HCT116 (cell line): ENCODE results near the gene CHMP4B. TPM values are rescaled to one million over a fixed set of nuclear protein-coding genes. Genes with fewer than 3 reads are reported as not detected.

ENCODE experiments used
- ATAC-seq: fragments of 200-7000 bp; cut with Tn5 transposase; 2 replicates; pipeline ENCODE4 v1.9.1; 2020; ENCODE audit warnings: mild to moderate bottlenecking, moderate library complexity
- BruUV-seq: library from RNA; stranded (reverse); fragments of 400-500 nt; replicated peaks from 2 replicates; lab custom pipeline; 2021; lab: Mats Ljungman, UMichigan
- CTCF ChIA-PET: fragments of 300-600 bp; sonication (Branson Sonifier 250); formaldehyde crosslinking; loops from one replicate; lab custom pipeline; 2021; ENCODE audit warnings: antibody characterized with exemption; lab: Charles Lee
- POLR2A ChIA-PET: fragments of 300-600, 350-600 bp; sonication (Branson Sonifier 250); formaldehyde crosslinking; loops from one replicate; lab custom pipeline; 2021; ENCODE audit warnings: antibody characterized with exemption; lab: Charles Lee
- RAD21 ChIA-PET, 2 experiments: fragments of 300-600 bp; sonication (Branson Sonifier 250); formaldehyde crosslinking; loops; one replicate each; lab custom pipeline; 2023; ENCODE audit warnings: low total read pairs in 2 of 2; ENCODE audit not compliant: uncharacterized antibody in 2 of 2, unreplicated experiment in 2 of 2, low non-redundant PET in 1 of 2; lab: Charles Lee
- DNase-seq: peaks from one replicate; pipeline ENCODE4 v3.0.0-alpha.2; 2010; ENCODE audit warnings: low read depth, low spot score
- H2AFZ ChIP-seq: fragments of 200-600 bp; shearing (Covaris generic), sonication (generic); 2 replicates; pipeline ENCODE4 v1.6.1; 2017; ENCODE audit warnings: low read depth, mixed run types, mixed read lengths, antibody characterized with exemption, low read length; ENCODE audit not compliant: poor library complexity, severe bottlenecking
- H3K27ac ChIP-seq: 2 replicates; pipeline ENCODE4 v1.5.1; 2012; ENCODE audit warnings: low read depth, low read length
- H3K27me3 ChIP-seq: fragments of 200-600 bp; sonication (generic); 2 replicates; pipeline ENCODE4 v1.6.1; 2016; ENCODE audit warnings: mixed run types, low read length, mixed read lengths; ENCODE audit not compliant: insufficient read depth
- H3K36me3 ChIP-seq, 2 experiments: fragments of 200-500 bp in 1 of 2; fragments of 200-600 bp in 1 of 2; sonication (Bioruptor generic) in 1 of 2; sonication (generic) in 1 of 2; 2 replicates each; pipeline versions ENCODE4 v1.5.1 to v1.6.1; 2014 to 2016; ENCODE audit warnings: low read length in 2 of 2, inconsistent platforms in 1 of 2, mixed read lengths in 1 of 2, mixed run types in 1 of 2; ENCODE audit not compliant: insufficient read depth in 2 of 2, control insufficient read depth in 1 of 2
- H3K4me1 ChIP-seq, 2 experiments: fragments of 200-600 bp in 1 of 2; sonication (generic) in 1 of 2; 2 replicates each; pipeline versions ENCODE4 v1.5.1 to v1.6.1; 2012 to 2017; ENCODE audit warnings: low read length in 2 of 2, inconsistent platforms in 1 of 2, mild to moderate bottlenecking in 1 of 2, mixed read lengths in 1 of 2, mixed run types in 1 of 2, moderate library complexity in 1 of 2; ENCODE audit not compliant: insufficient read depth in 2 of 2, control insufficient read depth in 1 of 2
- H3K4me2 ChIP-seq: fragments of 200-600 bp; sonication (generic); 2 replicates; pipeline ENCODE4 v1.6.1; 2017; ENCODE audit warnings: mixed run types, low read length, mixed read lengths
- H3K4me3 ChIP-seq, 2 experiments: fragments of 200-600 bp in 1 of 2; sonication (generic) in 1 of 2; replicated peaks in 1 of 2; 2 replicates each; pipeline ENCODE4 v1.5.1; 2011 to 2016; ENCODE audit warnings: low read length in 2 of 2, control low read depth in 1 of 2, low read depth in 1 of 2, mild to moderate bottlenecking in 1 of 2, mixed read lengths in 1 of 2, mixed run types in 1 of 2
- H3K79me2 ChIP-seq: fragments of 200-600 bp; sonication (generic); 2 replicates; pipeline ENCODE4 v1.6.1; 2017; ENCODE audit warnings: mild to moderate bottlenecking, mixed run types, low read length, moderate library complexity, mixed read lengths; ENCODE audit not compliant: insufficient read depth
- H3K9ac ChIP-seq: fragments of 200-600 bp; sonication (generic); 2 replicates; pipeline ENCODE4 v1.6.1; 2016; ENCODE audit warnings: low read length, mixed read lengths
- H3K9me2 ChIP-seq: fragments of 200-600 bp; sonication (generic), shearing (Covaris generic); 2 replicates; pipeline ENCODE4 v1.6.1; 2017; ENCODE audit warnings: mixed run types, mild to moderate bottlenecking, moderate library complexity; ENCODE audit not compliant: insufficient read depth
- H3K9me3 ChIP-seq, 2 experiments: fragments of 200-500 bp in 1 of 2; fragments of 200-600 bp in 1 of 2; sonication (Bioruptor generic) in 1 of 2; sonication (generic) in 1 of 2; 2 replicates each; pipeline ENCODE4 v1.6.1; 2014 to 2017; ENCODE audit warnings: low read length in 2 of 2, mixed read lengths in 2 of 2, inconsistent platforms in 1 of 2, low read depth in 1 of 2, mild to moderate bottlenecking in 1 of 2, mixed run types in 1 of 2, moderate library complexity in 1 of 2; ENCODE audit not compliant: control insufficient read depth in 1 of 2, insufficient read depth in 1 of 2
- H4K20me1 ChIP-seq: fragments of 200-600 bp; sonication (generic), shearing (Covaris generic); 2 replicates; pipeline ENCODE4 v1.6.1; 2017; ENCODE audit warnings: mixed run types, mild to moderate bottlenecking, moderate library complexity; ENCODE audit not compliant: insufficient read depth
- ELF1 ChIP-seq: IDR thresholded peaks from 2 replicates; pipeline ENCODE4 v1.6.1; 2012; ENCODE audit warnings: low read depth, borderline replicate concordance
- EZH2 ChIP-seq: fragments of 200-600 bp; sonication (generic); IDR thresholded peaks from 2 replicates; pipeline ENCODE4 v1.6.1; 2017; ENCODE audit warnings: antibody characterized with exemption, mixed run types
- JUND ChIP-seq: IDR thresholded peaks from 2 replicates; pipeline ENCODE4 v1.6.1; 2012
- RAD21 ChIP-seq: IDR thresholded peaks from 2 replicates; pipeline ENCODE4 v1.6.1; 2012; ENCODE audit warnings: low read depth, mild to moderate bottlenecking
- REST ChIP-seq: IDR thresholded peaks from 2 replicates; pipeline ENCODE4 v1.6.1; 2012; ENCODE audit warnings: low read depth
- TCF7L2 ChIP-seq: IDR thresholded peaks from 2 replicates; pipeline ENCODE4 v1.7.0; 2011; ENCODE audit warnings: borderline replicate concordance, inconsistent platforms; ENCODE audit not compliant: insufficient read depth, insufficient read length; ENCODE audit errors: extremely low read depth
- YY1 ChIP-seq: IDR thresholded peaks from 2 replicates; pipeline ENCODE4 v1.6.1; 2011; ENCODE audit warnings: low read length, low read depth, moderate library complexity, mild to moderate bottlenecking; ENCODE audit not compliant: insufficient replicate concordance; ENCODE audit errors: extremely low read depth
- ZFX ChIP-seq: fragments of 450-650 bp; IDR thresholded peaks from 2 replicates; pipeline ENCODE4 v1.6.1; 2017
- intact Hi-C: fragments of 100-400 bp; cut with micrococcal nuclease; formaldehyde crosslinking; loops from 2 replicates; pipeline ENCODE4 v1.10.0; 2022
- total RNA-seq: library from RNA; stranded (reverse); gene quantifications from one replicate; pipeline ENCODE4 v1.2.1, GENCODE V29; 2021; ENCODE audit not compliant: unreplicated experiment
- TF ChIP-seq, protein P1 (sequence below): IDR thresholded peaks from 2 replicates; pipeline ENCODE4 v1.6.1; 2011; ENCODE audit warnings: mild to moderate bottlenecking, low read length, moderate library complexity; ENCODE audit not compliant: insufficient replicate concordance; ENCODE audit errors: extremely low read depth

The CHMP4B gene
- total RNA-seq, 1 experiment from 2014 or later, result 56.9 TPM

DNA sequence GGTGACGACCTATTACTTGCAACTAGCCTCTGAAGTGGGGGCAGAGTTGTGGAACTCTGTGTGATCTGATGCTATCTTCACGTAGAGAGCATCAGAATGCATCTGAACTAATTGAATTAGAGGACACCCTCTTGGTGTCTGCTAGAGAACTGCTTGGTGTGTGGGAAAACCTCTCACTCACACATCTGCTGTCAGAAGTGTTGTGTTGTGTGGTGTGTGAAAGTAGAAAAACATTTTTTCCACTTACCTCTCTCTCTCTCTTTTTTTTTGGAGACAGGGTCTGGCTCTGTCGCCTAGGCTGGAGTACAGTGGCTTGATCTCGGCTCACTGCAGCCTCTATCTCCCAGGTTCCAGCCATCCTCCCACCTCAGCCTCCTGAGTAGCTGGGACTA lies 90.0 kb downstream of the CHMP4B start:
- Histone ChIP-seq H3K9me2 (no peaks in the 10 kb centered on the region), H2AFZ (no peak overlapping the region), H3K9ac (no peak overlapping the region), H3K9me3 (no peaks in the 10 kb centered on the region), H3K4me3 (no peak overlapping the region), H3K27me3 (0 out of 2 replicates have a peak, but pooled peaks cover 3% of the 10 kb centered on the region), H3K4me2 (no peak overlapping the region), H3K79me2 (no peaks in the 10 kb centered on the region), H3K36me3 (no peaks in the 10 kb centered on the region), H4K20me1 (no peaks in the 10 kb centered on the region), H3K4me1 (no peaks in the 10 kb centered on the region), H3K27ac (no peak overlapping the region)
- CTCF ChIA-PET, result no interaction called here
- intact Hi-C loops, result no loop called here
- TF ChIP-seq ELF1, result no peak
- TF ChIP-seq ZFX, result no peak
- no peak for TF ChIP-seq JUND
- no peak for TF ChIP-seq EZH2
- TF ChIP-seq, protein P1, sequence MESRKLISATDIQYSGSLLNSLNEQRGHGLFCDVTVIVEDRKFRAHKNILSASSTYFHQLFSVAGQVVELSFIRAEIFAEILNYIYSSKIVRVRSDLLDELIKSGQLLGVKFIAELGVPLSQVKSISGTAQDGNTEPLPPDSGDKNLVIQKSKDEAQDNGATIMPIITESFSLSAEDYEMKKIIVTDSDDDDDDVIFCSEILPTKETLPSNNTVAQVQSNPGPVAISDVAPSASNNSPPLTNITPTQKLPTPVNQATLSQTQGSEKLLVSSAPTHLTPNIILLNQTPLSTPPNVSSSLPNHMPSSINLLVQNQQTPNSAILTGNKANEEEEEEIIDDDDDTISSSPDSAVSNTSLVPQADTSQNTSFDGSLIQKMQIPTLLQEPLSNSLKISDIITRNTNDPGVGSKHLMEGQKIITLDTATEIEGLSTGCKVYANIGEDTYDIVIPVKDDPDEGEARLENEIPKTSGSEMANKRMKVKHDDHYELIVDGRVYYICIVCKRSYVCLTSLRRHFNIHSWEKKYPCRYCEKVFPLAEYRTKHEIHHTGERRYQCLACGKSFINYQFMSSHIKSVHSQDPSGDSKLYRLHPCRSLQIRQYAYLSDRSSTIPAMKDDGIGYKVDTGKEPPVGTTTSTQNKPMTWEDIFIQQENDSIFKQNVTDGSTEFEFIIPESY, result no peak
- TF ChIP-seq RAD21, result no peak
- no peak for TF ChIP-seq REST
- no peak for TF ChIP-seq TCF7L2
- no peak for TF ChIP-seq YY1
- RAD21 ChIA-PET, result no interaction called here
- POLR2A ChIA-PET, result no interaction called here
- no peak for DNase-seq
- no peak for ATAC-seq
- BruUV-seq, result no TSS peak
